ENCODE results near the gene SLC17A7. TPM values are rescaled to one million over a fixed set of nuclear protein-coding genes. Genes with fewer than 3 reads are reported as not detected.

SLC17A7 gene
- total RNA-seq, 1 experiment from 2014 or later: 0.18 TPM

GRCh38 chr19:49442771-49443365 lies 1.5 kb upstream of the SLC17A7 start:
- H3K4me1 ChIP-seq: no peaks in the 10 kb centered on the region
- peak; percentile 96 to 99 for DNase-seq
- no peaks in the 10 kb centered on the region for H3K9me3 ChIP-seq (replicated peaks)
- H3K27me3 ChIP-seq: peaks cover 17% of the 10 kb centered on the region
- peak overlapping the region; percentile 41 for H3K27ac ChIP-seq
- H3K36me3 ChIP-seq: no peaks in the 10 kb centered on the region
- peak overlapping the region; percentile 59 for H3K4me3 ChIP-seq

GRCh38 chr19:49442354-49442753 lies 1.0 kb upstream of the SLC17A7 start:
- H3K27ac ChIP-seq: no peak overlapping the region
- H3K4me1 ChIP-seq: no peaks in the 10 kb centered on the region
- no peaks in the 10 kb centered on the region for H3K9me3 ChIP-seq (replicated peaks)
- DNase-seq: peak; percentile 65 to 67
- H3K27me3 ChIP-seq: peaks cover 17% of the 10 kb centered on the region
- no peaks in the 10 kb centered on the region for H3K36me3 ChIP-seq
- peak overlapping the region; percentile 59 for H3K4me3 ChIP-seq

- peaks cover 17% of the 10 kb centered on the region for H3K27me3 ChIP-seq
- DNase-seq: no peak
- H3K4me3 ChIP-seq: peak overlapping the region; percentile 59
- H3K9me3 ChIP-seq (replicated peaks): no peaks in the 10 kb centered on the region
- no peaks in the 10 kb centered on the region for H3K4me1 ChIP-seq
- no peaks in the 10 kb centered on the region for H3K36me3 ChIP-seq
- H3K27ac ChIP-seq: no peak overlapping the region
Measured at GRCh38 chr19:49441960-49442350, 628 bp upstream of the SLC17A7 start.

GRCh38 chr19:49440439-49441209 lies 703 bp downstream of the SLC17A7 start:
- no peaks in the 10 kb centered on the region for H3K9me3 ChIP-seq (replicated peaks)
- H3K36me3 ChIP-seq: no peaks in the 10 kb centered on the region
- H3K27me3 ChIP-seq: peaks cover 17% of the 10 kb centered on the region
- H3K27ac ChIP-seq: no peak overlapping the region
- no peak overlapping the region for H3K4me3 ChIP-seq
- no peak for DNase-seq
- no peaks in the 10 kb centered on the region for H3K4me1 ChIP-seq

- Histone ChIP-seq H3K4me1 (no peaks in the 10 kb centered on the region), H3K27ac (no peak overlapping the region), H3K27me3 (peaks cover 17% of the 10 kb centered on the region), H3K9me3 (replicated peaks) (no peaks in the 10 kb centered on the region), H3K36me3 (no peaks in the 10 kb centered on the region), H3K4me3 (no peak overlapping the region)
- no peak for DNase-seq
Measured at GRCh38 chr19:49439836-49440235, 1.5 kb downstream of the SLC17A7 start.

- DNase-seq: no peak
Measured at GRCh38 chr19:49438261-49438660, 3.1 kb downstream of the SLC17A7 start.

GRCh38 chr19:49437231-49437630 lies 4.1 kb downstream of the SLC17A7 start:
- no peak for DNase-seq
- Histone ChIP-seq H3K4me3 (no peak overlapping the region), H3K27me3 (peaks cover 17% of the 10 kb centered on the region), H3K27ac (no peak overlapping the region), H3K4me1 (no peaks in the 10 kb centered on the region), H3K36me3 (no peaks in the 10 kb centered on the region), H3K9me3 (replicated peaks) (no peaks in the 10 kb centered on the region)

More at GRCh38 chr19:49438261-49438660, 3.1 kb downstream of the SLC17A7 start:
- no peaks in the 10 kb centered on the region for H3K36me3 ChIP-seq
- peaks cover 17% of the 10 kb centered on the region for H3K27me3 ChIP-seq
- H3K9me3 ChIP-seq (replicated peaks): no peaks in the 10 kb centered on the region
- no peaks in the 10 kb centered on the region for H3K4me1 ChIP-seq
- no peak overlapping the region for H3K4me3 ChIP-seq
- no peak overlapping the region for H3K27ac ChIP-seq

GRCh38 chr19:49436381-49437017 lies 4.8 kb downstream of the SLC17A7 start:
- Histone ChIP-seq H3K36me3 (no peaks in the 10 kb centered on the region), H3K27me3 (peaks cover 17% of the 10 kb centered on the region), H3K9me3 (replicated peaks) (no peaks in the 10 kb centered on the region), H3K27ac (no peak overlapping the region), H3K4me3 (no peak overlapping the region), H3K4me1 (no peaks in the 10 kb centered on the region)
- no peak for DNase-seq

- Histone ChIP-seq H3K27ac (no peak overlapping the region), H3K36me3 (no peaks in the 10 kb centered on the region), H3K9me3 (replicated peaks) (no peaks in the 10 kb centered on the region), H3K27me3 (peaks cover 14% of the 10 kb centered on the region), H3K4me3 (no peak overlapping the region), H3K4me1 (no peaks in the 10 kb centered on the region)
- DNase-seq: no peak
Measured at GRCh38 chr19:49435670-49436069, 5.7 kb downstream of the SLC17A7 start.

GRCh38 chr19:49434907-49435583 lies 6.3 kb downstream of the SLC17A7 start:
- Histone ChIP-seq H3K27ac (no peak overlapping the region), H3K27me3 (peaks cover 8% of the 10 kb centered on the region), H3K9me3 (replicated peaks) (no peaks in the 10 kb centered on the region), H3K4me1 (no peaks in the 10 kb centered on the region), H3K4me3 (no peak overlapping the region), H3K36me3 (no peaks in the 10 kb centered on the region)
- no peak for DNase-seq

GRCh38 chr19:49433240-49433901 lies 8.0 kb downstream of the SLC17A7 start:
- DNase-seq: no peak
- Histone ChIP-seq H3K9me3 (replicated peaks) (no peaks in the 10 kb centered on the region), H3K4me3 (no peak overlapping the region), H3K27me3 (peaks cover 7% of the 10 kb centered on the region; the same call in 1 of the 2 replicates), H3K27ac (no peak overlapping the region), H3K4me1 (no peaks in the 10 kb centered on the region), H3K36me3 (no peaks in the 10 kb centered on the region)

GRCh38 chr19:49432141-49433073 lies 8.9 kb downstream of the SLC17A7 start:
- Histone ChIP-seq H3K27me3 (peaks cover 7% of the 10 kb centered on the region; the same call in 1 of the 2 replicates), H3K4me3 (no peak overlapping the region)

GRCh38 chr19:49431330-49431749 lies 10.0 kb downstream of the SLC17A7 start:
- Histone ChIP-seq H3K27me3 (peaks cover 15% of the 10 kb centered on the region), H3K4me3 (no peak overlapping the region), H3K4me1 (no peaks in the 10 kb centered on the region), H3K27ac (no peak overlapping the region), H3K9me3 (replicated peaks) (no peaks in the 10 kb centered on the region), H3K36me3 (no peaks in the 10 kb centered on the region)
- DNase-seq: no peak

More at GRCh38 chr19:49432141-49433073, 8.9 kb downstream of the SLC17A7 start:
- DNase-seq: no peak
- Histone ChIP-seq H3K27ac (no peak overlapping the region), H3K4me1 (no peaks in the 10 kb centered on the region), H3K9me3 (replicated peaks) (no peaks in the 10 kb centered on the region), H3K36me3 (no peaks in the 10 kb centered on the region)

Measured in SJCRH30 (cell line).